GM21737 (cell line): ENCODE data around the gene MB.

ENCODE experiments used
- ATAC-seq: cut with Tn5 transposase; IDR thresholded peaks from one replicate; pipeline ENCODE4 v1.9.1; 2021; ENCODE audit warnings: mild to moderate bottlenecking, moderate library complexity; ENCODE audit not compliant: unreplicated experiment

The MB gene

GRCh38 chr22:35597692-35598395 lies 19.3 kb downstream of the MB start:
- no peak for ATAC-seq

- no peak for ATAC-seq
Observed at GRCh38 chr22:35596821-35597220, 20.3 kb downstream of the MB start.

GRCh38 chr22:35594686-35595085 lies 22.4 kb downstream of the MB start:
- ATAC-seq, result no peak

GRCh38 chr22:35593891-35594470 lies 23.1 kb downstream of the MB start:
- ATAC-seq, result no peak

GRCh38 chr22:35593071-35593890 lies 23.8 kb downstream of the MB start:
- ATAC-seq, result no peak

GRCh38 chr22:35592418-35592967 lies 24.6 kb downstream of the MB start:
- no peak for ATAC-seq

- no peak for ATAC-seq
Observed at GRCh38 chr22:35591714-35592417, 25.3 kb downstream of the MB start.

GRCh38 chr22:35590634-35591295 lies 26.4 kb downstream of the MB start:
- no peak for ATAC-seq

GRCh38 chr22:35589756-35590093 lies 27.4 kb downstream of the MB start:
- ATAC-seq, result no peak

GRCh38 chr22:35589071-35589755 lies 27.9 kb downstream of the MB start:
- ATAC-seq, result no peak

GRCh38 chr22:35587896-35588295 lies 29.2 kb downstream of the MB start:
- ATAC-seq, result no peak

GRCh38 chr22:35587447-35587870 lies 29.7 kb downstream of the MB start:
- ATAC-seq, result no peak

GRCh38 chr22:35586771-35587170 lies 30.4 kb downstream of the MB start:
- no peak for ATAC-seq

- no peak for ATAC-seq
Observed at GRCh38 chr22:35582861-35583670, 34.1 kb downstream of the MB start.

GRCh38 chr22:35582218-35582860 lies 34.8 kb downstream of the MB start:
- no peak for ATAC-seq

GRCh38 chr22:35581023-35581413 lies 36.1 kb downstream of the MB start:
- ATAC-seq, result no peak

GRCh38 chr22:35580351-35581022 lies 36.6 kb downstream of the MB start:
- ATAC-seq, result no peak
